ENCODE results near the gene C3orf22. TPM values are rescaled to one million over a fixed set of nuclear protein-coding genes. Genes with fewer than 3 reads are reported as not detected.

The C3orf22 gene
- total RNA-seq, 1 donor from 2014 or later = not detected

DNA sequence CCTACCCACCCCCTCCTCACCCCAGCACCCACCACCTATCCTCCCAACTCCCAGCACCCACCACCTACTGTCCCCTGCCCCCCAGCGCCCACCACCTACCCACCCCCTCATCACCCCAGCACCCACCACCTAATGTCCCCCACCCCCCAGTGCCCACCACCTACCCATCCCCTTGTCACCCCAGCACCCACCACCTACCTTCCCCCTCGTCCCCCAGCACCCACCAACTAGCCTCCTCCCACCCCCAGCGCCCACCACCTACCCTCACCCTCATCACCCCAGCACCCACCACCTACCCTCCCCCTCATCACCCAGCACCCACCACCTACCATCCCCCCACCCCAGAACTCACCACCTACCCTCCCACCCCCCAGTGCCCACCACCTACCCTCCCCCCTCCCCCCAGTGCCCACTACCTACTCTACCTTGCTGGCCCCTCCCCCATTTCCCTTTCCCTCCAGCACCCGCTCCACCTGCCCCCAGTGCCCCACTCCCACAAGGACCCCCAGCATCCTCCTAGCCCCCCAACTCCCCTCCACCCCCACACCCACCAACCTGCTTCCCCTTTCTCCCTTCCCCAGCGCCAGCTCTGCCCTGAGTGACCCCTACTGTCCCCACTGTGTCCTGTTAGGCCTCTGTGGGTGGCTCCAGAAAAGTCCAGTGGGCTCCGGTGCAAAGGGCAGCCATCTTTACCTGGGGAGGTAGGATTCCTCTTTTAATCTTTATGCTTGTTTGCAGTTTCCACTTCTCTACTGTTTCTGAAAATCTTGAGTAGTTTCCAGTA, 42.4 kb downstream of the C3orf22 start:
- DNase-seq (ENCODE audit: low spot score) = no peak
- no peak for ATAC-seq

DNA sequence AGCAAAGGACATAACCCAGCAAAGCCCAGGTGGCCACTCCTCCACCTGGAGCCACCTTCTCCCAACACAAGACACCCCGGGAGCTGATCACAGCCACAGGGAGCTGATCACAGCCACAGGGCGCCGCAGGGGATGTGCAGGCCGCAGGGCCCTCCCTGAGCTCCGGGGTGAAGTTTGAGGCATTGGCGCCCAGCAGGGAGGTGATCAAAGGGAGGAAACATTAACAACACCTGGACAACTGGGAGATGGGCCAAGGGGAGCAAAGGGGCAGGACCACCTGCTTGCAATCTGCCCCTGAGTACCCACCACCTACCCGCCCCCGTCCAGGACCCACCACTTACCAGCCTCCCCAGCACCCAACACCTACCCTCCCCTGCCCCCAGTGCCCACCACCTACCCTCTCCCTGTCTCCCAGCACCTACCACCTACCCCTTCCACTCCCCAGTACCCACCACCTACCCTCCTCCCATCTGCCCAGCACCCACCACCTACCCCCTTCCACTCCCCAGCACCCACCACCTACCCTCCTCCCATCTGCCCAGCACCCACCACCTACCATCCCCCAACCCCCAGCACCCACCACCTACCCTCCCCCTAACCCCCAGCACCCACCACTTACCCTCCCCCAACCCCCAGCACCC, 43.5 kb downstream of the C3orf22 start:
- DNase-seq (ENCODE audit: low spot score) (no peak), ATAC-seq (no peak)

DNA sequence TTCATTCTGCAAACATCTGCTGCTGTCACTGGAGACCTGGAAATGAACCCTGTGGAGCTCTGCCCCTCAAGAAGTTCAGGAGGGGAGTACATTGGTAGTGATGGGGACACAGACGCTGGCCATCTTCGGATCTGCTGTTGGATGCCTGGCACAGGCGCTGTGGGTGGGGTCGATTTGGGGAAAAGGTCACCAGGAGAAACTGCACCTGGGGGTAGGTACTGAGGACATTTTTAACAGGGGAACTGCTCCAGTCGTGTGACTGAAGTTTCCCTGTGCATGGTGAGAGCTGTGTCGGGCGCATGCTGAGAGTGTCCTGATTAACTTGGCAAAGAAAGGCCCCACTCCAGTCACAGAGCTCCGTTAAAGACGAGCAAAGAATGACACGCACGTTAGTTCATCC, 44.6 kb downstream of the C3orf22 start:
- no peak for ATAC-seq
- no peak for DNase-seq (ENCODE audit: low spot score)

DNA sequence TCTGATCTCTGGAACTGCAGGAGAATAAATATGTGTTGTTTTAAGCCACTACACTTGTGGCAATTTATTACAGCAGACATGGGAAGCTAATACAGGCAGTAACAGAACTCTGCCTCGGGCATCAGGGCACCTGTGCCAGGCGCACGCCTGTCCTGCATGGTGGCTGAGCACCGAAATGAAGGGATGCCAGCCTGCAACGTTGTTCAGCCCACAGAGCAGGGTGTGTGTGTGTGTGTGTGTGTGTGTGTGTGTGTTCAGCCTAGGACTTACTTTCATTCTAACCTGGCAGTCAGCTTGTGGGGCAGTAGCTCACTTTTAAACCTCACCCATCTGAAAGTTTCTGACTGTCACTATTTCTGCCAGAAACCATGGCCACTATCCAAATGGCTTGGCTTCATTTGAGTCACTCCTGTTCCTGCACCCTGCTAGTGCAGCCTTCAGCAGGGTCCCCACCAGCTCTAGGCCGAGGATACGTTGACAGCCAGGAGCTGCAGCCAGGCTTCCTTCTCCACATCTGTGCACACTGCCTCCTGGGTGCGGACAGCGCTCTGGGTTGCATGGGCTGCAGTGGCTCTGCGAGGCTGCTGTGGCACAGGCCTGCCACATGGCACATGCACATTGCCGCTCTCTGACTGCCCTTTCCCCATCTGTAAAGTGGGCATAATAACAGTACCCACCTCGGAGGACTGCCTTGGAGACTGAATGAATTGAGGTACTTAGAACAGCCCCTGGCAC, 45.6 kb downstream of the C3orf22 start:
- peak; percentile 46 for ATAC-seq
- peak; percentile 81 for DNase-seq (ENCODE audit: low spot score)

DNA sequence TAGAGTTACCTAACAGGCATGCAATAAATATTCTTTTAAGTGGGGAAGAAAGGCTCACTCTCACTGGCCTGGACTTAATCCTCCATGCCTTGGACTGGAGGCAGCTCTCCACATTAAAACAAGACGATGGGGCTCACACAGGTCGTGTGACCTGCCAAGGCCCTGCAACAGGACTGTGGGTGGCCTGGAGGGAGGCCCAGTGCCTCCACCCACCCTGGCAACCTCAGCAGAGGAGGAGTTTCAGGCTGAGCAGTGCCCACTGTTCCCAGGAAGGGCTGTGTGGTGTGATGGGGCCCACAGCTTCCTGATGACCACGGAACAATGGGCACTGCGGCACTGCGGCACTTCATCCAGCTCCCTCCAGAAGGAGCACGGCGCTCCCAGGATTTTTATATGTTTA, 46.7 kb downstream of the C3orf22 start:
- peak; percentile 74 for ATAC-seq
- DNase-seq (ENCODE audit: low spot score) = peak; percentile 78

DNA sequence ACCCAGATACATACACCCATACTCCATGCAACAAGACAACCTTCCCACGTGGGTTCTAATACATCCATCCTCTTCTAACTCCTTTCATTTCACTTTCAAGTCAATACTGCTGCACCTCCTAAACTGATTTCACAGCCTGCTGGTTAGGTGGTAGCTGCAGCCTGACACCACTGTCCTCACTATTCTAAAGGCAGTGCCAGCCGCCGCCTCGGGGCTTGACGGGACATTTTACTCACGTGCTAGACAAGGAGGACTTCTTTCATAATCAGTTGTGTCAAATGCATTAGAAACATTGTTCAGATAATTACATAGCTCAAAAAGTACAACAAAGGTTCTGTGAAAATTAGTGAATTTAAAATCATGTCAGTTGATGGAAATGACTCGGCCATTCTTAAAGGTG, 47.4 kb downstream of the C3orf22 start:
- no peak for DNase-seq (ENCODE audit: low spot score)
- no peak for ATAC-seq

DNA sequence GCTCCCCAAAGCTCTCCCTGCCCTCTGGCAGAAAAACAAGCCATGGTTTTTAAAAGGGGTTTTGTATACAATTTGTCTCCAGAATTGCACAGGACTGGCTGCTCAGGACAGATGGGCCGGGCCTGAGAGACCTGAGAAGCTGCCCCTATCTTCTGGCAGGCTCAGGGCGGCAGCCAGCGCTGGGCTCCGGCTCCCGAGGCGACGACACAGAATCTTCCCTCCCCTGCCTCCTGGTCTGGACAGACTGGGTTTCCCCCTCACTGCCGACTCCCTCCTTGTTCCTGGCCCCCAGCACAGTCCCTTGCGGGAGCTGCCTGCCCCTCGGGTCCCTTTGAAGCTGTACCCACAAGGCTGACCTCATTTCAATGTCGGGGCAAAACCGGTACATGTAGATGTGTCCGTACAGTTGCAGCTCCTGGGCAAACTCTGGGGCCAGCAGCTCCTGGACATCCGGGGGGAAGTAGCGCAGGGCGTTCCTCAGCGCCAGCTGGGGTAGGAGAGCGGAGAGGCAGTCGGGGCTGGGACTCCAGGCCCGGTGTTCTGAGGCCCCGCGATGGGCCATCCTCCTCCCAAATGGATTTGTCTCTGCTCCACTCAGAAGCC, 48.3 kb downstream of the C3orf22 start:
- DNase-seq (ENCODE audit: low spot score) = no peak
- ATAC-seq = no peak

DNA sequence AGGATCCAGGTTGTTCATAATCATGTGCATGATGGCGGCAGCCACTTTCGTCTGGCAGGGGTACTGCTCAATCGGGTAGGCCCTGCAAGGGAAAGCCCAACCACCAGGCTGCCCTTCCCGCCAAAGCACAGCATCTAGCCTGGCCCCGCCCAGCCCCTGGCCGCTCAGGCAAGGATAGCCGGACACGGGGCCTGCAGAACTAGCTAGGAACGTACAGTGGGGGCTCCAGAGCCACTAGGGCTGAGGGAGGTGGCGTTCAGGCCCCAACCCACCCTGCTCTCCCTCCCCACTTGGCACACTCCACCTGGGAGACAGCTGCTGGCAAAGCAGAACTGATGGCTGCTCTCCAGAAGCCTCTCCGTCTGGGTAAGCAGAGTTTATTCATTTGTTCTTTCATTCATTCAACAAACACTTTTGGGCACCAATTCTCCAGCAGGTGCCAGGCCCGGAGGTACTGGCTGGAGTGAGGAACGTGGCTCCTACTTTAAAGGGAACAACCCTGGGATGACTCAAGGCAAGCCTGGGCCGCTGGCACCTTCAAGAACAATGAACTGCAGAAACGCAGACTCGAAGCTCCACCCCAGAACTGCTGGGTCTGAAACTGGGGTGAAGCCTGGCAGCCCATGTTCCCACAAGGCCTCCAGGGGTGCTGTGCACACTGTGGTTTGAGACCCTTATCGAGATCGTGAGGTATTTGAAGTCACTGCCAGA, 49.0 kb downstream of the C3orf22 start:
- ATAC-seq = no peak
- no peak for DNase-seq (ENCODE audit: low spot score)

DNA sequence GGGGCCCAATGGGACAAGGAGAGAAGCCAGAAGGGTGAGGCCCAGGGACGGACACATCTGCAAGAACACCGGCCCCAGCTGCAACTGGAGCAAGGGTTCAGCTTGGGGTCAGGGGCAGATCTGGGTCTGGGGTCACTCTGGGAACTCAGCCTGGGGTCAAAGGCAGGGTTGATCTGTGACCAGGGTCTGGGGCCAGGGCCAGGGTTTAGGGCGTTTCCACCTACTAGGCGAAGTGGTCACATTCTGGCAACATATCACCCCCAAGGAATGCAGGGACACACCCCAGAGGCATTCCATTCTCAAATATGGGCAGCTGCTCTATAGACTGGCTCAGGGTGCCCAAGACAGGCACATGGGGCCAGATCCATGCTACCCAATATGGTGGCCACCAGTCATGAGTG, 50.2 kb downstream of the C3orf22 start:
- no peak for ATAC-seq

DNA sequence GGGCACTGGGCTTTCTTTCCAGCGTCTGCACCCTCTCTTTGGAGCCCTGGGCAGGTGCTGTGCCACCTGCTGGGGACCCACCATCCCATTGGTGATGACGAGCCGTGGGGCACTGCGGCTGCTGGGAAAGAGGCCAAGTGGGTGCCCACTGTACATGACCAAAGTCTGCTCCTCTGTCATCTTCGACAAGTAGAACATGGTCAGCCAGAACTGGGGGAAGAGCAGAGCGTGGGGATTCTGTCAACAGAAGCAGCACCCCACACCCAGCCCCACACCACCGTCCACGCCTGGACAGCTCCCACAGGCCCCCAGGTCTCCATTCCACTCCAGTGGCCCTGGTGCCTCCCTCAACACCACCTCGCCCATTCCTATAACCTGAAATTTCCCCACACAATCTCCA, 50.8 kb downstream of the C3orf22 start:
- no peak for ATAC-seq
- no peak for DNase-seq (ENCODE audit: low spot score)

More for the DNA sequence above, 50.2 kb downstream of the C3orf22 start:
- no peak for DNase-seq (ENCODE audit: low spot score)

DNA sequence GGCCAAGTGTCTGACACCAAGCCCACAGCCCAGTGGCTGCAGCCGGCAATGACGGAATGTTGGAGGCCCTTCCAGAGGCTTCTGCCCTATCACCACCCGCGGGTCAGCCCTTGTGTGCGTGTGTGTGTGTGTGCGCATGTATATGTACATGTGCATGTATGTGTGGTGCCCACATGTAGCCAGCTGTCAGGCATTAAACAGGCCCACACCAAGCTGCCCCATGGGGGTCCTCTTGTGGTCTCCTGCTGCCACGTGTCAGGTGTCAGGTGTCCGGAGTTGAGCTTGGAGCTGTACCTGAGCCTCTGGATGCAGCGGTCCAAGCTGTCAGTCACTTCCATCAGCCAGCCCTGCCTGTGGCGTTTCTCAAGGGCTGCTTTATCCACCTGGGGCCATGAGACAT, 55.0 kb downstream of the C3orf22 start:
- ATAC-seq (no peak), DNase-seq (ENCODE audit: low spot score) (no peak)

DNA sequence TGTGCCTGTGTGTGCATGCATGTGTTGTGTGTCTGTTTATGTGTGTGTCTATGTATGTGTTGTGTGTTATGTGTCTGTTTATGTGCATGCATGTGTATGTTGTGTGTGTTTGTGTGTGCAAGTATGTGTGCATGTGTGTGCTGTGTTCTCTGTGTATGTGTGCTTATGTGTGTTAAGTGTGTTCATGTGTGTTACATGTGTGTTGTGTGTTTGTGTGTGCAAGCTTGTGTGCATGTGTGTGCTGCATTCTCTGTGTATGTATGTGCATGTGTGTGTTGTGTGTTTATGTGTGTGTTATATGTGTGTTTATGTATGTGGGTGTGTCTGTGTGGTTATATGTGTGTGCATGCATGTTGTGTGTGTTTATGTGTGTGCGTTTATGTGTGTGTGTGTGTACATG, 56.1 kb downstream of the C3orf22 start:
- ATAC-seq (no peak), DNase-seq (ENCODE audit: low spot score) (no peak)

DNA sequence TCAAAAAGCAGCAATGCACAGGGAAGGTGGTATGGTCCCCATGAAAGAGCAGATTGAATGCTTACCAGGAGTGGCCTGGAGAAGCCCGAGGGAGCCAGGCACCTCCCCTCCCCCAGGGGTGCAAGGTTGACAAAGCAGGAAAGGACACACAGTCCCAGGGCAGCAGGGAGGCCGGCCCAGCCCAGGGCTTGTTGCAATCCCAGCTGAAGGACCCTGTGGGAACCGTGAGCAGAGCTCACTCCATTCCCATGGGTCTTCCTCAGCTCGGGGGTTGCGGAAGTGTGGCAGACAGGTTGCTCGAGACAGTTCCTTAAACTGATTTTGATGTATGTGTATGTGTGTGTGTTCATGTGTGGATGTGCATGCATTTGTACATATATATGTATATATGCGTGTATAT, 57.0 kb downstream of the C3orf22 start:
- ATAC-seq (peak; percentile 84), DNase-seq (ENCODE audit: low spot score) (peak; percentile 73)

DNA sequence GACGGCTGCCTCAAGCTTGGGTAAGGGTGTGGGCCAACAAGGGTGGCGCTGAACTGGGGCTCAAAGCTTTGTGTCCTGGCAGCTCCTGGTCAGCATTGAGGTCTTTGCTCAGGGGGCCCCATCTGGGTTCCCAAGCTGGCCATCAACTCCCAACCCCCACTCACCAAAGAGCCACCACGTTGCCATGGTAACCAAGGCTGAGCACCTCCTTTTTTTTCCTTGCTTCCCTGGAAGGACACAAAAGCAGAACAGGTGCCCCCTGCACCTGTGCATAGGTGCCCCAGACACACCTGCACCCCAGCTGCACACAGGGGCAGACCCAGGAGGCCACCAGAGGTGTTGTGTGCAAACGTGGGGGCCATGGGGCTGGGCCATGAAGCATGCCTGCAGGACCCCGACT, 57.7 kb downstream of the C3orf22 start:
- ATAC-seq (no peak), DNase-seq (ENCODE audit: low spot score) (no peak)

DNA sequence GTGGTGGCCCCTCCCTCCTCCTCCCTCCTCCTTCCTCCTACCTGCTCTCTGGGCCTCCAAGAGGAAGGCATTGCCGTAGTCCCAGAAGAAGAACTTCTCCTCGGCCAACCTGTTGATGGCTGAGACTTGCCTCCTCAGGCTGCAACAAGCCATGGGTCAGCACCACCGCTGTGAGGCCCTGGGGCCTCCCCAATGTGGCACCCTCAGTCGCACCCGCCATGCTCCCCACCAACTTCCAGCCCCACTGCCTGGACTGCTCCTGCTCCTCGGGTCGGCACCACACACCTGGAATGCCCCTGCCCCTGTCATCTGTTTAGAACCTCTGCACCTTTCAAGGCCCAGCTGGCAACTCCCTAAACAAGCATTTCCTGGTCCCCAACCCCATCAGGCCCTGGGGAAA, 58.7 kb downstream of the C3orf22 start:
- ATAC-seq = no peak
- DNase-seq (ENCODE audit: low spot score) = no peak

Other genes with a start within 250 kb of the C3orf22 start
- 105 TPM for gene KLF15, start 201.5 kb downstream of the C3orf22 start, total RNA-seq
- not detected for gene CFAP100, start 164.0 kb downstream of the C3orf22 start, total RNA-seq
- 21.5 TPM for gene ZXDC, start 83.0 kb downstream of the C3orf22 start, total RNA-seq
- 112 TPM for gene UROC1, start 41.2 kb downstream of the C3orf22 start, total RNA-seq
- gene CHST13, start 34.8 kb downstream of the C3orf22 start, total RNA-seq = 43.8 TPM
- 10.7 TPM for gene TXNRD3, start 96.2 kb upstream of the C3orf22 start, total RNA-seq
- 3.8 TPM for gene CHCHD6, start 145.3 kb upstream of the C3orf22 start, total RNA-seq

Data from left lobe of liver (tissue), 2 donors.